Fibroblast of mammary gland (primary cell): Measurements from ENCODE around the gene MS4A18.

Experiments
- DNase-seq: peaks from one replicate; pipeline ENCODE4 v3.0.0-alpha.2; 2010; ENCODE audit warnings: low read depth
- H3K4me3 ChIP-seq: 2 replicates; pipeline ENCODE4 v1.5.1; 2011; ENCODE audit warnings: low read depth, mild to moderate bottlenecking, low read length, moderate library complexity; ENCODE audit not compliant: control insufficient read depth
- CTCF ChIP-seq: conservative IDR thresholded peaks from 2 replicates; pipeline ENCODE4 v1.5.1; 2011; ENCODE audit warnings: low read depth, low read length, inconsistent platforms; ENCODE audit not compliant: control insufficient read depth, insufficient read depth

Gene MS4A18

GRCh38 chr11:60747359-60747873 is 22.9 kb downstream of the MS4A18 start:
- no peak overlapping the region for H3K4me3 ChIP-seq
- no peak for DNase-seq
- no peak for TF ChIP-seq CTCF

GRCh38 chr11:60748225-60748624 is 23.7 kb downstream of the MS4A18 start:
- no peak for TF ChIP-seq CTCF
- no peak overlapping the region for H3K4me3 ChIP-seq
- DNase-seq, result no peak

- no peak for TF ChIP-seq CTCF
- H3K4me3 ChIP-seq, result no peak overlapping the region
- no peak for DNase-seq
These were observed 24.3 kb downstream of the MS4A18 start for GRCh38 chr11:60748821-60749220.

- no peak for DNase-seq
- TF ChIP-seq CTCF, result no peak
- H3K4me3 ChIP-seq, result no peak overlapping the region
These were observed 26.4 kb downstream of the MS4A18 start for GRCh38 chr11:60750911-60751310.

GRCh38 chr11:60753309-60753708 is 28.8 kb downstream of the MS4A18 start:
- DNase-seq, result no peak
- no peak for TF ChIP-seq CTCF
- no peak overlapping the region for H3K4me3 ChIP-seq

GRCh38 chr11:60754887-60755286 is 30.4 kb downstream of the MS4A18 start:
- no peak for TF ChIP-seq CTCF

More at GRCh38 chr11:60754887-60755286, 30.4 kb downstream of the MS4A18 start:
- H3K4me3 ChIP-seq, result no peak overlapping the region
- no peak for DNase-seq
